NT2/D1 (cell line): ENCODE data around the gene TCAP.

Experiments
- DNase-seq: peaks from one replicate; pipeline ENCODE4 v3.0.0-alpha.2; 2011; ENCODE audit warnings: low read depth, low spot score
- H3K27me3 ChIP-seq: 2 replicates; pipeline ENCODE4 v1.6.0; 2011; ENCODE audit warnings: mild to moderate bottlenecking; ENCODE audit not compliant: insufficient read length, insufficient read depth
- H3K36me3 ChIP-seq: 2 replicates; pipeline ENCODE4 v1.6.1; 2011; ENCODE audit warnings: mild to moderate bottlenecking, low read length, mixed read lengths; ENCODE audit not compliant: insufficient read depth, insufficient read length
- H3K4me1 ChIP-seq: 2 replicates; pipeline ENCODE4 v1.5.1; 2011; ENCODE audit not compliant: insufficient read depth, insufficient read length
- H3K4me3 ChIP-seq: 2 replicates; pipeline ENCODE4 v1.5.1; 2011; ENCODE audit warnings: low read depth; ENCODE audit not compliant: insufficient read length
- H3K9ac ChIP-seq: 2 replicates; pipeline ENCODE4 v1.6.0; 2011; ENCODE audit warnings: low read depth; ENCODE audit not compliant: insufficient read length
- H3K9me3 ChIP-seq: 2 replicates; pipeline ENCODE4 v1.5.1; 2011; ENCODE audit warnings: mild to moderate bottlenecking, low read length; ENCODE audit not compliant: insufficient read depth
- SUZ12 ChIP-seq: IDR thresholded peaks from 2 replicates; pipeline ENCODE4 v1.6.1; 2011; ENCODE audit not compliant: insufficient read length, insufficient read depth; ENCODE audit errors: extremely low read depth
- YY1 ChIP-seq: IDR thresholded peaks from 2 replicates; pipeline ENCODE4 v1.6.1; 2011; ENCODE audit not compliant: insufficient read length, insufficient read depth
- ZNF274 ChIP-seq: IDR thresholded peaks from 2 replicates; pipeline ENCODE4 v1.6.1; 2011; ENCODE audit warnings: mild to moderate bottlenecking, low read depth, low read length

TCAP gene

DNA sequence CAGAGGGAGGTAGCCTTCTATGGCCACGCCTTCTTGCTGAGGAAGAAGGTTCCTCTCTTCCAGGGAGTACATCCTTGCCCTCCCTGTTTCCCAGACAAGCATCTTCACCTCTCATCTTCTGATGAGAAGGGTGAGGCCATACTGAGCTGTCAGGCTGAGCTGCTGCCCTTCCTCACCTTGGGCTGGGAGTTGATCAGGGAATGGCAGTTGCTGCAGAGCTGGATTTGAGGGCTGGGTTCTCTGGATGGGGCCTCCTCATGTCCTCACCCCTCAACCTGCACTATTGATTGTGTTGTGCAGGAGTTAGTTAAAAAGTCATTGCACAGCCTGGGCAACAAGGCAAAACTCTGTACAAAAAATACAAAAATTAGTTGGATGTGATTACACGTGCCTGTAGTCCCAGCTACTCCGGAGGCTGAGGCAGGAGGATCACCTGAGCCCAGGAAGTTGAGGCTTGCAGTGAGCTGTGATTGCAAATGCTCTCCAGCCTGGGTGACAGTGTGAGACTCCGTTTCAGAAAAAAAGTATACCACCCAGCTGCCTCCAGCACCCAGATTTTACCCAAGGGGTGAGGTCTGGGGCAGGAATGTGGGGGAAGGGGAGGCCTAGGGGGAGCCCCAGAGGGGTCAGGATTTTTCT lies 36.8 kb downstream of the TCAP start:
- no peak for DNase-seq
- Histone ChIP-seq H3K9ac (peak overlapping the region; percentile 90), H3K4me3 (no peak overlapping the region)

GRCh38 chr17:39702901-39703893 lies 38.0 kb downstream of the TCAP start:
- H3K9ac ChIP-seq, result no peak overlapping the region
- H3K4me3 ChIP-seq, result no peak overlapping the region
- H3K4me1 ChIP-seq, result peaks cover 30% of the 10 kb centered on the region
- H3K36me3 ChIP-seq, result peaks cover 37% of the 10 kb centered on the region
- DNase-seq, result no peak
- no peaks in the 10 kb centered on the region for H3K9me3 ChIP-seq
- no peaks in the 10 kb centered on the region for H3K27me3 ChIP-seq
- TF ChIP-seq SUZ12, result no peak
- no peak for TF ChIP-seq ZNF274
- TF ChIP-seq YY1, result no peak

More for the DNA sequence above, 36.8 kb downstream of the TCAP start:
- Histone ChIP-seq H3K4me1 (peaks cover 30% of the 10 kb centered on the region), H3K36me3 (peaks cover 25% of the 10 kb centered on the region), H3K27me3 (no peaks in the 10 kb centered on the region), H3K9me3 (no peaks in the 10 kb centered on the region)
- TF ChIP-seq YY1 (no peak), SUZ12 (no peak), ZNF274 (no peak)

- DNase-seq, result no peak
- Histone ChIP-seq H3K9ac (no peak overlapping the region), H3K4me1 (peaks cover 32% of the 10 kb centered on the region), H3K4me3 (no peak overlapping the region), H3K9me3 (no peaks in the 10 kb centered on the region), H3K36me3 (peaks cover 44% of the 10 kb centered on the region), H3K27me3 (no peaks in the 10 kb centered on the region)
- TF ChIP-seq SUZ12, result no peak
- no peak for TF ChIP-seq ZNF274
- no peak for TF ChIP-seq YY1
Measured at GRCh38 chr17:39703913-39704312, 38.8 kb downstream of the TCAP start.

- Histone ChIP-seq H3K27me3 (no peaks in the 10 kb centered on the region), H3K4me3 (no peak overlapping the region), H3K36me3 (peaks cover 55% of the 10 kb centered on the region), H3K9ac (peak overlapping the region; percentile 63), H3K4me1 (peaks cover 32% of the 10 kb centered on the region), H3K9me3 (no peaks in the 10 kb centered on the region)
- no peak for TF ChIP-seq SUZ12
- no peak for TF ChIP-seq ZNF274
- no peak for TF ChIP-seq YY1
- DNase-seq, result no peak
Measured at GRCh38 chr17:39704821-39705551, 39.8 kb downstream of the TCAP start.

DNA sequence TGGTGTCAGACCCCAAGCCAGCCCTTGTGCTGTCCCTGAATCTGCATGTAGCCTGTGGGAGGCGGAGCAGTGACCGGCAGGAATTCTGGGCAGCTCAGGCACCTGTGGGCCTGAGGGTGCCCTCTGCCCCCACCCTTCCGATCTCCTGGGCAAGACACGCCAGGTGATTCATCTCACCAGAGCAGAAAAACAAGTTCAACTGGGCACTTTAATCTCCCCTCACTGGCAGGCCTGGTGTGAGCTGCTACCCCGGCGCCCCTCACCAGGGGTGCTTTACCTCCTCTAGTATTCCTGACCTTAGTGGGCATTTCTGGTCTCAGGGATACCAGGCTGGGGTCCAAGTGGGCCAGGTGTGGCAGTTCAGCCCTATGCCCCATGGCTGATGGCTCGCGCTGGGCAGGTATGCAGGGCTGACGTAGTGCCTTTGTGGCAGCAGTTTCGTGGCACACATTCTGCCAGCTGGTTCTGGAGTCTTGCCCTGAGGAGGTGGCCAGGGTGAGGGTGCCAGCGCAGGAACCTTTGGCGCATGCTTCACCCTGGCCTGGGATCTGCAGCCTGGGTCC lies 40.7 kb downstream of the TCAP start:
- H3K36me3 ChIP-seq, result peaks cover 63% of the 10 kb centered on the region
- H3K4me1 ChIP-seq, result peaks cover 32% of the 10 kb centered on the region
- no peak overlapping the region for H3K4me3 ChIP-seq
- H3K9ac ChIP-seq, result peak overlapping the region; percentile 63
- TF ChIP-seq ZNF274 (no peak), SUZ12 (no peak), YY1 (no peak)
- H3K27me3 ChIP-seq, result no peaks in the 10 kb centered on the region
- DNase-seq, result no peak
- H3K9me3 ChIP-seq, result no peaks in the 10 kb centered on the region

GRCh38 chr17:39706383-39706782 lies 41.2 kb downstream of the TCAP start:
- H3K4me3 ChIP-seq, result no peak overlapping the region
- H3K4me1 ChIP-seq, result peaks cover 28% of the 10 kb centered on the region

More at GRCh38 chr17:39706383-39706782, 41.2 kb downstream of the TCAP start:
- Histone ChIP-seq H3K27me3 (no peaks in the 10 kb centered on the region), H3K36me3 (peaks cover 66% of the 10 kb centered on the region), H3K9me3 (no peaks in the 10 kb centered on the region), H3K9ac (no peak overlapping the region)
- DNase-seq, result no peak
- TF ChIP-seq YY1, result no peak
- no peak for TF ChIP-seq ZNF274
- TF ChIP-seq SUZ12, result no peak
